Measurements from ENCODE around the gene NOVA2.

NOVA2 gene

GRCh38 chr19:45883881-45884681 lies 89.6 kb downstream of the NOVA2 start:
- Histone ChIP-seq H3K4me3 (ENCODE audit: low read depth, low read length, poor library complexity, severe bottlenecking) (peak overlapping the region; percentile 41), H4K20me1 (ENCODE audit: insufficient read depth, low read length) (no peaks in the 10 kb centered on the region), H3K27me3 (ENCODE audit: insufficient read depth, low read length) (no peaks in the 10 kb centered on the region), H2AFZ (ENCODE audit: low read length) (no peak overlapping the region), H3F3A (ENCODE audit: insufficient read depth, low read length) (no peaks in the 10 kb centered on the region), H3K36me3 (ENCODE audit: insufficient read depth, low read length) (no peaks in the 10 kb centered on the region), H3K4me1 (ENCODE audit: insufficient read depth, low read length, severe bottlenecking) (peaks cover 39% of the 10 kb centered on the region), H3K9ac (ENCODE audit: low read length) (peak overlapping the region; percentile 23; the same call in 1 of the 2 replicates), H3K4me2 (ENCODE audit: low read length) (peak overlapping the region; percentile 94), H3K9me2 (ENCODE audit: low read depth, low read length) (no peaks in the 10 kb centered on the region), H3K27ac (ENCODE audit: low read depth, low read length, poor library complexity, severe bottlenecking) (no peak overlapping the region), H3K79me2 (ENCODE audit: insufficient read depth, low read length) (no peaks in the 10 kb centered on the region), H3K9me3 (ENCODE audit: low read length) (no peaks in the 10 kb centered on the region)
- no peak for TF ChIP-seq CTCF (IDR thresholded peaks at IDR 0.05; ENCODE audit: low read length)
- no peak for TF ChIP-seq EZH2 (IDR thresholded peaks at IDR 0.05; ENCODE audit: borderline replicate concordance, low read length)

Measured in OCI-LY1 (cell line).